Ovary (tissue), 3 donors: Measurements from ENCODE around the gene CSAD.

ENCODE experiments used
- CTCF ChIP-seq, 3 donors: fragments of 450-650 bp in 2 of 3; fragments of 200-600 bp in 1 of 3; IDR thresholded peaks; one replicate each; pipeline versions ENCODE4 v1.5.1 to v1.8.0; 2016 to 2022; ENCODE audit warnings: antibody characterized with exemption in 3 of 3, mild to moderate bottlenecking in 1 of 3
- EP300 ChIP-seq: sonication (generic); formaldehyde crosslinking; IDR thresholded peaks from one replicate; pipeline ENCODE4 v1.6.1; 2017; ENCODE audit warnings: antibody characterized with exemption
- POLR2A ChIP-seq: fragments of 450-650 bp; IDR thresholded peaks from one replicate; pipeline ENCODE4 v1.6.1; 2017; ENCODE audit warnings: antibody characterized with exemption, mild to moderate bottlenecking, moderate library complexity
- donor health status: DM: no; HTN: no; CAD: no.

- TF ChIP-seq CTCF (IDR thresholded peaks at IDR 0.05) (no peak), POLR2A (no peak), EP300 (no peak)
These were observed 20.7 kb downstream of the CSAD start for GRCh38 chr12:53160000-53160399.
